HEK293 (cell line): ENCODE data around the gene CDKN2AIP.

ENCODE experiments used
- CTCF ChIA-PET: fragments of 350-600 bp; formaldehyde crosslinking; extraction: SDS; loops from one replicate; lab custom pipeline; 2021; ENCODE audit warnings: antibody characterized with exemption; lab: Yijun Ruan, JAX
- POLR2A ChIA-PET: fragments of 300-600 bp; formaldehyde crosslinking; extraction: SDS; loops from one replicate; lab custom pipeline; 2020; ENCODE audit warnings: antibody characterized with exemption, inconsistent platforms; lab: Yijun Ruan, JAX
- H3K27ac ChIP-seq: fragments of 200-500 bp; sonication (Bioruptor generic); 2 replicates; pipeline ENCODE4 v1.5.1; 2014; ENCODE audit warnings: low read depth, low read length, control low read depth, inconsistent platforms; ENCODE audit errors: extremely low read depth
- H3K36me3 ChIP-seq, 2 experiments: fragments of 200-500 bp in 1 of 2; sonication (Bioruptor generic) in 1 of 2; 1 replicate in 1 of 2; 2 replicates in 1 of 2; pipeline ENCODE4 v1.5.1; 2014 to 2017; ENCODE audit warnings: inconsistent platforms in 2 of 2, low read length in 2 of 2; ENCODE audit not compliant: control insufficient read depth in 2 of 2, insufficient read depth in 1 of 2
- H3K4me1 ChIP-seq: fragments of 200-500 bp; sonication (Bioruptor generic); 2 replicates; pipeline ENCODE4 v1.5.1; 2014; ENCODE audit warnings: mild to moderate bottlenecking, low read length, inconsistent platforms; ENCODE audit not compliant: control insufficient read depth, insufficient read depth
- H3K4me3 ChIP-seq: 2 replicates; pipeline ENCODE4 v1.5.1; 2011; ENCODE audit warnings: low read depth, mild to moderate bottlenecking, control low read depth, low read length, moderate library complexity
- H3K9me3 ChIP-seq: fragments of 200-500 bp; sonication (Bioruptor generic); 2 replicates; pipeline ENCODE4 v1.5.1; 2014; ENCODE audit warnings: low read depth, low read length, inconsistent platforms; ENCODE audit not compliant: control insufficient read depth, insufficient read depth
- BCL11A ChIP-seq: fragments of 450-650 bp; formaldehyde crosslinking; IDR thresholded peaks from 2 replicates; pipeline ENCODE4 v1.5.1; 2016; ENCODE audit warnings: low read depth, missing biosample characterization, missing genetic modification characterization
- GLIS1 ChIP-seq: fragments of 450-650 bp; formaldehyde crosslinking; IDR thresholded peaks from 2 replicates; pipeline ENCODE4 v1.5.1; 2016; ENCODE audit warnings: missing biosample characterization, missing genetic modification characterization
- KLF8 ChIP-seq: fragments of 450-650 bp; formaldehyde crosslinking; IDR thresholded peaks from 2 replicates; pipeline ENCODE4 v1.5.1; 2016; ENCODE audit warnings: missing biosample characterization, missing genetic modification characterization
- SCRT1 ChIP-seq: fragments of 450-650 bp; formaldehyde crosslinking; IDR thresholded peaks from 2 replicates; pipeline ENCODE4 v1.5.1; 2016; ENCODE audit warnings: missing biosample characterization, missing genetic modification characterization, borderline replicate concordance
- ZBTB17 ChIP-seq: fragments of 450-650 bp; formaldehyde crosslinking; IDR thresholded peaks from 2 replicates; pipeline ENCODE4 v1.5.1; 2016; ENCODE audit warnings: missing biosample characterization, missing genetic modification characterization
- ZFHX2 ChIP-seq: fragments of 450-650 bp; formaldehyde crosslinking; conservative IDR thresholded peaks from 2 replicates; pipeline ENCODE4 v1.5.1; 2016; ENCODE audit warnings: missing biosample characterization, missing genetic modification characterization
- ZFP69B ChIP-seq: fragments of 450-650 bp; formaldehyde crosslinking; IDR thresholded peaks from 2 replicates; pipeline ENCODE4 v1.5.1; 2016; ENCODE audit warnings: missing biosample characterization, missing genetic modification characterization
- ZNF133 ChIP-seq: fragments of 450-650 bp; formaldehyde crosslinking; IDR thresholded peaks from 2 replicates; pipeline ENCODE4 v1.5.1; 2016; ENCODE audit warnings: missing biosample characterization, missing genetic modification characterization
- ZNF214 ChIP-seq: fragments of 450-650 bp; formaldehyde crosslinking; IDR thresholded peaks from 2 replicates; pipeline ENCODE4 v1.5.1; 2017; ENCODE audit warnings: missing biosample characterization, mild to moderate bottlenecking, missing genetic modification characterization, borderline replicate concordance
- ZNF433 ChIP-seq: fragments of 450-650 bp; formaldehyde crosslinking; IDR thresholded peaks from 2 replicates; pipeline ENCODE4 v1.5.1; 2016; ENCODE audit warnings: missing biosample characterization, missing genetic modification characterization, low read depth
- ZNF48 ChIP-seq: fragments of 450-650 bp; formaldehyde crosslinking; IDR thresholded peaks from 2 replicates; pipeline ENCODE4 v1.5.1; 2016; ENCODE audit warnings: missing biosample characterization, missing genetic modification characterization
- ZNF514 ChIP-seq: fragments of 450-650 bp; formaldehyde crosslinking; IDR thresholded peaks from 2 replicates; pipeline ENCODE4 v1.5.1; 2016; ENCODE audit warnings: missing biosample characterization, missing genetic modification characterization
- ZNF560 ChIP-seq: fragments of 450-650 bp; formaldehyde crosslinking; IDR thresholded peaks from 2 replicates; pipeline ENCODE4 v1.5.1; 2017; ENCODE audit warnings: missing biosample characterization, missing genetic modification characterization, borderline replicate concordance
- ZNF623 ChIP-seq: fragments of 450-650 bp; formaldehyde crosslinking; IDR thresholded peaks from 2 replicates; pipeline ENCODE4 v1.5.1; 2016; ENCODE audit warnings: missing biosample characterization, missing genetic modification characterization
- ZNF626 ChIP-seq: fragments of 450-650 bp; sonication (Bioruptor Pico); formaldehyde crosslinking; IDR thresholded peaks from 2 replicates; pipeline ENCODE4 v1.5.1; 2018; ENCODE audit warnings: missing biosample characterization, missing genetic modification characterization, inconsistent platforms
- ZNF629 ChIP-seq: fragments of 450-650 bp; formaldehyde crosslinking; IDR thresholded peaks from 2 replicates; pipeline ENCODE4 v1.5.1; 2017; ENCODE audit warnings: missing biosample characterization, missing genetic modification characterization
- ZNF791 ChIP-seq: fragments of 450-650 bp; formaldehyde crosslinking; IDR thresholded peaks from 2 replicates; pipeline ENCODE4 v1.5.1; 2016; ENCODE audit warnings: missing biosample characterization, missing genetic modification characterization
- TF ChIP-seq, protein P1 (sequence below): fragments of 450-650 bp; formaldehyde crosslinking; IDR thresholded peaks from 2 replicates; pipeline ENCODE4 v1.5.1; 2016; ENCODE audit warnings: missing biosample characterization, missing genetic modification characterization
- TF ChIP-seq, protein P2 (sequence below): IDR thresholded peaks from 2 replicates; pipeline ENCODE4 v1.6.1; 2011; ENCODE audit warnings: mild to moderate bottlenecking, low read depth, low read length, borderline replicate concordance

The CDKN2AIP gene

DNA sequence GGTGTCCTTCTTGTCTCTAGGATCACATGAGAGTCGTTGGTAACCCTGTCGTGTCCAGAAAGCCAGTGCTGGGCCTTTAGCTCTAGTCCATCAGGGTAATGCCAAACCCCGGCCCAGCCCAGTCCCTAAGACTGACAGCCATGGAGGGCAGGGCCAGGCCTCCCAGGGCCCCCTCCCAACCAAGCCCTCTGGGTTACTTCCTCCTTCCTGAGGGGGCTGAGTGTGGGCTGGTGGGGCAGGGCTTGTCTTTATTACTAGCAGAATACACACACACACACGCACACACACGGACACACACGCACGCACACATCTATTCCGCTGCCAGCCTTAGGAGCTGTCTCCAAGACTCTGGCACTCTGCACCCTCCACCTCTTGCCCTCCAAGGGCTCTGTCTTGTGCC, 35.6 kb upstream of the CDKN2AIP start:
- H3K4me3 ChIP-seq: no peak overlapping the region
- ChIA-PET POLR2A (no interaction called here), CTCF (interaction anchor here (0.5 to 2.2 kb wide), 2 partner anchors 9 to 13 kb away, joined by 4 to 5 read pairs; no protein-coding TSS in a partner anchor)
- H3K27ac ChIP-seq: no peak overlapping the region
- no peaks in the 10 kb centered on the region for H3K36me3 ChIP-seq
- H3K4me1 ChIP-seq: no peaks in the 10 kb centered on the region
- TF ChIP-seq ZFHX2 (peak; percentile 34; the same call in 1 of the 2 replicates), SCRT1 (tag by site-specific recombination) (no peak)
- H3K9me3 ChIP-seq: no peaks in the 10 kb centered on the region

- Histone ChIP-seq H3K27ac (no peak overlapping the region), H3K4me1 (no peaks in the 10 kb centered on the region), H3K4me3 (no peak overlapping the region), H3K36me3 (no peaks in the 10 kb centered on the region), H3K9me3 (no peaks in the 10 kb centered on the region)
- CTCF ChIA-PET: interaction anchor here (0.5 to 1.5 kb wide), 2 partner anchors 14 to 153 kb away, joined by 4 read pairs; no protein-coding TSS in a partner anchor
- POLR2A ChIA-PET: interaction anchor here (0.6 kb wide), 1 partner anchor 44 kb away, joined by 3 read pairs; no protein-coding TSS in a partner anchor
- TF ChIP-seq ZBTB17 (tag by site-specific recombination) (peak; percentile 19; the same call in 1 of the 2 replicates), BCL11A (tag by site-specific recombination) (no peak)
Observed at GRCh38 chr4:183409483-183409882, 35.0 kb upstream of the CDKN2AIP start.

DNA sequence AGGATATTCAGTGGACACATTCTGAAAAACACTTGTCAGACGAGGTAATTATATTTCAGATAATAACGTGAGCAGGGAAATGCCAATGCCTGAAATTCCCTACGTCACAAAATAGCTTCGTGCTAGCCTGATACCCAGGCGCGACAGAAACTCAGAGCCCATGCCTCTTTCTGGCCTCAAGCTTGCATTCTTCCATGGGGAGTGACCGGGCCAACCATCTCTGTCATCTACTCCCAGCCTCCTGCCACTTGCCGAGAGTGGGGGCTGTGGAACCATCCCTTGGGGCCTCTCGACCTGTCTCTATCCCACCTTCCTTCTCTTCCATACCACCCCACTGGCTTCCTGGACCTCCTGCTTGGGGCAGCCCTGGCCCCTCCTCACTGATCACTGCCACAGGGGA, 34.5 kb upstream of the CDKN2AIP start:
- Histone ChIP-seq H3K36me3 (no peaks in the 10 kb centered on the region), H3K27ac (no peak overlapping the region), H3K4me3 (no peak overlapping the region), H3K9me3 (no peaks in the 10 kb centered on the region), H3K4me1 (no peaks in the 10 kb centered on the region)
- TF ChIP-seq, protein P1, sequence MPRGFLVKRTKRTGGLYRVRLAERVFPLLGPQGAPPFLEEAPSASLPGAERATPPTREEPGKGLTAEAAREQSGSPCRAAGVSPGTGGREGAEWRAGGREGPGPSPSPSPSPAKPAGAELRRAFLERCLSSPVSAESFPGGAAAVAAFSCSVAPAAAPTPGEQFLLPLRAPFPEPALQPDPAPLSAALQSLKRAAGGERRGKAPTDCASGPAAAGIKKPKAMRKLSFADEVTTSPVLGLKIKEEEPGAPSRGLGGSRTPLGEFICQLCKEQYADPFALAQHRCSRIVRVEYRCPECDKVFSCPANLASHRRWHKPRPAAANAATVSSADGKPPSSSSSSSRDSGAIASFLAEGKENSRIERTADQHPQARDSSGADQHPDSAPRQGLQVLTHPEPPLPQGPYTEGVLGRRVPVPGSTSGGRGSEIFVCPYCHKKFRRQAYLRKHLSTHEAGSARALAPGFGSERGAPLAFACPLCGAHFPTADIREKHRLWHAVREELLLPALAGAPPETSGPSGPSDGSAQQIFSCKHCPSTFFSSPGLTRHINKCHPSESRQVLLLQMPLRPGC (tag by site-specific recombination): no peak
- TF ChIP-seq ZNF514: no peak
- TF ChIP-seq KLF8: no peak
- no peak for TF ChIP-seq ZNF433 (tag by site-specific recombination)
- TF ChIP-seq GLIS1 (tag by site-specific recombination): no peak
- no peak for TF ChIP-seq ZFP69B
- no peak for TF ChIP-seq ZNF214 (tag by site-specific recombination)
- TF ChIP-seq ZNF48 (tag by site-specific recombination): no peak
- TF ChIP-seq ZNF133 (tag by site-specific recombination): no peak
- TF ChIP-seq ZNF623: no peak
- TF ChIP-seq ZNF791 (tag by site-specific recombination): no peak
- TF ChIP-seq, protein P2, sequence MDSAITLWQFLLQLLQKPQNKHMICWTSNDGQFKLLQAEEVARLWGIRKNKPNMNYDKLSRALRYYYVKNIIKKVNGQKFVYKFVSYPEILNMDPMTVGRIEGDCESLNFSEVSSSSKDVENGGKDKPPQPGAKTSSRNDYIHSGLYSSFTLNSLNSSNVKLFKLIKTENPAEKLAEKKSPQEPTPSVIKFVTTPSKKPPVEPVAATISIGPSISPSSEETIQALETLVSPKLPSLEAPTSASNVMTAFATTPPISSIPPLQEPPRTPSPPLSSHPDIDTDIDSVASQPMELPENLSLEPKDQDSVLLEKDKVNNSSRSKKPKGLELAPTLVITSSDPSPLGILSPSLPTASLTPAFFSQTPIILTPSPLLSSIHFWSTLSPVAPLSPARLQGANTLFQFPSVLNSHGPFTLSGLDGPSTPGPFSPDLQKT: no peak
- no peak for TF ChIP-seq ZNF629 (tag by site-specific recombination)
- no peak for TF ChIP-seq ZNF626
- TF ChIP-seq ZNF560 (tag by site-specific recombination): no peak
- CTCF ChIA-PET: interaction anchor here (1.5 kb wide), 1 partner anchor 153 kb away, joined by 4 read pairs; no protein-coding TSS in a partner anchor
- POLR2A ChIA-PET: interaction anchor here (0.6 kb wide), 1 partner anchor 44 kb away, joined by 3 read pairs; no protein-coding TSS in a partner anchor
